GM21717 (cell line): ENCODE results near the gene ZNF37A.
"Not testable (repeated sequence)": the region's sequence is repeated elsewhere in the genome, so short reads cannot be mapped to it uniquely, and the experiment has no call there.

Source experiments
- ATAC-seq: cut with Tn5 transposase; IDR thresholded peaks from one replicate; pipeline ENCODE4 v1.9.1; 2021; ENCODE audit warnings: mild to moderate bottlenecking, moderate library complexity; ENCODE audit not compliant: unreplicated experiment

Gene ZNF37A

GRCh38 chr10:38146579-38147333 lies 52.6 kb downstream of the ZNF37A start:
- ATAC-seq, result no peak

- ATAC-seq, result no peak
These were observed 53.5 kb downstream of the ZNF37A start for GRCh38 chr10:38147686-38148085.

- ATAC-seq, result not testable (repeated sequence)
These were observed 56.8 kb downstream of the ZNF37A start for GRCh38 chr10:38150891-38151463.

GRCh38 chr10:38156416-38157269 lies 62.5 kb downstream of the ZNF37A start:
- ATAC-seq, result no peak

GRCh38 chr10:38157270-38157685 lies 63.1 kb downstream of the ZNF37A start:
- ATAC-seq, result no peak

- no peak for ATAC-seq
These were observed 64.9 kb downstream of the ZNF37A start for GRCh38 chr10:38159004-38159403.

- ATAC-seq, result no peak
These were observed 69.5 kb downstream of the ZNF37A start for GRCh38 chr10:38163617-38164016.

- ATAC-seq, result no peak
These were observed 80.2 kb downstream of the ZNF37A start for GRCh38 chr10:38174336-38174735.

- no peak for ATAC-seq
These were observed 90.3 kb downstream of the ZNF37A start for GRCh38 chr10:38184477-38184876.
